ENCODE data around the gene CFAP91. TPM values are rescaled to one million over a fixed set of nuclear protein-coding genes. Genes with fewer than 3 reads are reported as not detected.

The CFAP91 gene
- total and polyA plus RNA-seq, 3 experiments from 2014 or later = 0.45 to 0.77 (median 0.64) TPM

- DNase-seq = no peak
- Mint-ChIP-seq H3K9me3 (no peaks in the 10 kb centered on the region), H3K27me3 (peaks cover 0 to 10% of the 10 kb centered on the region in 2 donors), H3K36me3 (no peaks in the 10 kb centered on the region), H3K4me1 (peaks cover 30 to 40% (median 35%) of the 10 kb centered on the region in 3 donors), H3K4me3 (peak overlapping the region; percentile 75 to 85 (median 83)), H3K27ac (peak overlapping the region in 4 of 8 donors; percentile 48 to 84 (median 72))
- H3K4me1 ChIP-seq (ENCODE audit: insufficient read depth, low read length) = peaks cover 23% of the 10 kb centered on the region
- no peaks in the 10 kb centered on the region for H3K27me3 ChIP-seq (ENCODE audit: insufficient read depth, low read length, poor library complexity, severe bottlenecking)
- H3K36me3 ChIP-seq (ENCODE audit: insufficient read depth, low read length) = no peaks in the 10 kb centered on the region
- H3K27ac ChIP-seq (ENCODE audit: low read depth, low read length) = no peak overlapping the region
- ChIA-PET POLR2A (interaction anchor here (0.6 kb wide), 1 partner anchor 20 kb away, joined by 5 read pairs; no protein-coding TSS in a partner anchor), CTCF (interaction anchor here (1.1 kb wide), 1 partner anchor 9 kb away, joined by 4 read pairs; no protein-coding TSS in a partner anchor)
- no peak overlapping the region for H3K4me3 ChIP-seq (ENCODE audit: low read length)
- no peaks in the 10 kb centered on the region for H3K9me3 ChIP-seq (ENCODE audit: low read length)
Measured at GRCh38 chr3:119703820-119704531, 1.2 kb downstream of the CFAP91 start.

- Mint-ChIP-seq H3K9me3 (no peaks in the 10 kb centered on the region), H3K4me1 (no peaks in the 10 kb centered on the region), H3K27ac (no peak overlapping the region), H3K36me3 (no peaks in the 10 kb centered on the region), H3K4me3 (no peak overlapping the region), H3K27me3 (peaks cover 0 to 5% of the 10 kb centered on the region in 2 donors)
- ChIA-PET POLR2A (no interaction called here), CTCF (no interaction called here)
- Histone ChIP-seq H3K27ac (ENCODE audit: low read depth, low read length) (no peak overlapping the region), H3K9me3 (ENCODE audit: low read length) (no peaks in the 10 kb centered on the region), H3K4me3 (ENCODE audit: low read length) (no peak overlapping the region), H3K36me3 (ENCODE audit: insufficient read depth, low read length) (no peaks in the 10 kb centered on the region), H3K4me1 (ENCODE audit: insufficient read depth, low read length) (no peaks in the 10 kb centered on the region), H3K27me3 (ENCODE audit: insufficient read depth, low read length, poor library complexity, severe bottlenecking) (no peaks in the 10 kb centered on the region)
- DNase-seq = no peak
Measured at GRCh38 chr3:119715105-119715504, 12.3 kb downstream of the CFAP91 start.

GRCh38 chr3:119716998-119717397, 14.2 kb downstream of the CFAP91 start:
- Histone ChIP-seq H3K27ac (ENCODE audit: low read depth, low read length) (no peak overlapping the region), H3K4me3 (ENCODE audit: low read length) (no peak overlapping the region), H3K36me3 (ENCODE audit: insufficient read depth, low read length) (no peaks in the 10 kb centered on the region), H3K9me3 (ENCODE audit: low read length) (no peaks in the 10 kb centered on the region), H3K4me1 (ENCODE audit: insufficient read depth, low read length) (no peaks in the 10 kb centered on the region), H3K27me3 (ENCODE audit: insufficient read depth, low read length, poor library complexity, severe bottlenecking) (no peaks in the 10 kb centered on the region)
- Mint-ChIP-seq H3K9me3 (no peaks in the 10 kb centered on the region), H3K27ac (no peak overlapping the region), H3K4me1 (no peaks in the 10 kb centered on the region), H3K4me3 (no peak overlapping the region), H3K36me3 (no peaks in the 10 kb centered on the region), H3K27me3 (peaks cover 0 to 5% of the 10 kb centered on the region in 2 donors)
- no peak for DNase-seq
- ChIA-PET CTCF (no interaction called here), POLR2A (no interaction called here)

GRCh38 chr3:119717520-119717919, 14.7 kb downstream of the CFAP91 start:
- Mint-ChIP-seq H3K4me1 (no peaks in the 10 kb centered on the region), H3K4me3 (no peak overlapping the region), H3K27ac (no peak overlapping the region), H3K36me3 (no peaks in the 10 kb centered on the region), H3K9me3 (no peaks in the 10 kb centered on the region), H3K27me3 (peaks cover 0 to 5% of the 10 kb centered on the region in 2 donors)
- Histone ChIP-seq H3K36me3 (ENCODE audit: insufficient read depth, low read length) (no peaks in the 10 kb centered on the region), H3K27me3 (ENCODE audit: insufficient read depth, low read length, poor library complexity, severe bottlenecking) (no peaks in the 10 kb centered on the region), H3K4me3 (ENCODE audit: low read length) (no peak overlapping the region), H3K4me1 (ENCODE audit: insufficient read depth, low read length) (no peaks in the 10 kb centered on the region), H3K9me3 (ENCODE audit: low read length) (no peaks in the 10 kb centered on the region), H3K27ac (ENCODE audit: low read depth, low read length) (no peak overlapping the region)
- CTCF ChIA-PET = no interaction called here
- DNase-seq = no peak
- POLR2A ChIA-PET = no interaction called here

GRCh38 chr3:119723022-119723421, 20.2 kb downstream of the CFAP91 start:
- Histone ChIP-seq H3K4me3 (ENCODE audit: low read length) (no peak overlapping the region), H3K36me3 (ENCODE audit: insufficient read depth, low read length) (no peaks in the 10 kb centered on the region), H3K27ac (ENCODE audit: low read depth, low read length) (no peak overlapping the region), H3K4me1 (ENCODE audit: insufficient read depth, low read length) (no peaks in the 10 kb centered on the region), H3K27me3 (ENCODE audit: insufficient read depth, low read length, poor library complexity, severe bottlenecking) (no peaks in the 10 kb centered on the region), H3K9me3 (ENCODE audit: low read length) (no peaks in the 10 kb centered on the region)
- POLR2A ChIA-PET = no interaction called here
- no peaks in the 10 kb centered on the region for H3K36me3 Mint-ChIP-seq
- no peak for DNase-seq
- peaks cover 0 to 5% of the 10 kb centered on the region in 2 donors for H3K27me3 Mint-ChIP-seq
- CTCF ChIA-PET = no interaction called here
- no peaks in the 10 kb centered on the region for H3K9me3 Mint-ChIP-seq
- H3K4me1 Mint-ChIP-seq = no peaks in the 10 kb centered on the region
- no peak overlapping the region for H3K27ac Mint-ChIP-seq
- no peak overlapping the region for H3K4me3 Mint-ChIP-seq

GRCh38 chr3:119726909-119727308, 24.1 kb downstream of the CFAP91 start:
- no peak overlapping the region for H3K27ac ChIP-seq (ENCODE audit: low read depth, low read length)
- CTCF ChIA-PET = no interaction called here
- no peaks in the 10 kb centered on the region for H3K27me3 ChIP-seq (ENCODE audit: insufficient read depth, low read length, poor library complexity, severe bottlenecking)
- Mint-ChIP-seq H3K4me1 (no peaks in the 10 kb centered on the region), H3K9me3 (no peaks in the 10 kb centered on the region), H3K4me3 (no peak overlapping the region), H3K27ac (no peak overlapping the region), H3K36me3 (no peaks in the 10 kb centered on the region), H3K27me3 (no peaks in the 10 kb centered on the region)
- POLR2A ChIA-PET = no interaction called here
- H3K4me3 ChIP-seq (ENCODE audit: low read length) = no peak overlapping the region
- H3K36me3 ChIP-seq (ENCODE audit: insufficient read depth, low read length) = no peaks in the 10 kb centered on the region
- no peaks in the 10 kb centered on the region for H3K9me3 ChIP-seq (ENCODE audit: low read length)
- H3K4me1 ChIP-seq (ENCODE audit: insufficient read depth, low read length) = no peaks in the 10 kb centered on the region
- DNase-seq = no peak

GRCh38 chr3:119729996-119730395, 27.2 kb downstream of the CFAP91 start:
- Mint-ChIP-seq H3K27me3 (no peaks in the 10 kb centered on the region), H3K9me3 (no peaks in the 10 kb centered on the region), H3K4me1 (no peaks in the 10 kb centered on the region), H3K27ac (no peak overlapping the region), H3K36me3 (no peaks in the 10 kb centered on the region), H3K4me3 (no peak overlapping the region)
- H3K4me3 ChIP-seq (ENCODE audit: low read length) = no peak overlapping the region
- H3K27me3 ChIP-seq (ENCODE audit: insufficient read depth, low read length, poor library complexity, severe bottlenecking) = no peaks in the 10 kb centered on the region
- H3K27ac ChIP-seq (ENCODE audit: low read depth, low read length) = no peak overlapping the region
- no peaks in the 10 kb centered on the region for H3K36me3 ChIP-seq (ENCODE audit: insufficient read depth, low read length)
- ChIA-PET CTCF (no interaction called here), POLR2A (no interaction called here)
- no peak for DNase-seq
- no peaks in the 10 kb centered on the region for H3K9me3 ChIP-seq (ENCODE audit: low read length)
- no peaks in the 10 kb centered on the region for H3K4me1 ChIP-seq (ENCODE audit: insufficient read depth, low read length)

GRCh38 chr3:119731560-119732343, 28.9 kb downstream of the CFAP91 start:
- no peaks in the 10 kb centered on the region for H3K36me3 ChIP-seq (ENCODE audit: insufficient read depth, low read length)
- H3K27ac ChIP-seq (ENCODE audit: low read depth, low read length) = no peak overlapping the region
- H3K36me3 Mint-ChIP-seq = no peaks in the 10 kb centered on the region
- no peaks in the 10 kb centered on the region for H3K27me3 ChIP-seq (ENCODE audit: insufficient read depth, low read length, poor library complexity, severe bottlenecking)
- CTCF ChIA-PET = no interaction called here
- no peaks in the 10 kb centered on the region for H3K4me1 ChIP-seq (ENCODE audit: insufficient read depth, low read length)
- no peaks in the 10 kb centered on the region for H3K9me3 Mint-ChIP-seq
- no peak for DNase-seq
- H3K4me3 Mint-ChIP-seq = no peak overlapping the region
- H3K27me3 Mint-ChIP-seq = no peaks in the 10 kb centered on the region
- H3K4me3 ChIP-seq (ENCODE audit: low read length) = no peak overlapping the region
- no peaks in the 10 kb centered on the region for H3K4me1 Mint-ChIP-seq
- POLR2A ChIA-PET = no interaction called here
- no peaks in the 10 kb centered on the region for H3K9me3 ChIP-seq (ENCODE audit: low read length)
- no peak overlapping the region for H3K27ac Mint-ChIP-seq

Measured in CD8-positive, alpha-beta memory T cell (primary cell).